HepG2 (cell line): ENCODE measurements around the gene PPM1K. TPM values are rescaled to one million over a fixed set of nuclear protein-coding genes. Genes with fewer than 3 reads are reported as not detected.

Experiments used
- ARNT2 ChIP-seq: sonication (generic); formaldehyde crosslinking; IDR thresholded peaks from 2 replicates; pipeline ENCODE4 v1.8.0; 2022; ENCODE audit warnings: mild to moderate bottlenecking, low read depth, missing genetic modification reagents, moderate library complexity
- CCDC6 ChIP-seq: sonication (generic); formaldehyde crosslinking; IDR thresholded peaks from 2 replicates; pipeline ENCODE4 v1.8.1; 2022; ENCODE audit warnings: mild to moderate bottlenecking, missing genetic modification reagents, moderate library complexity
- GATAD1 ChIP-seq: IDR thresholded peaks from 2 replicates; pipeline ENCODE4 v1.6.1; 2016; ENCODE audit warnings: missing genetic modification reagents, missing compliant biosample characterization
- HOMEZ ChIP-seq: IDR thresholded peaks from 2 replicates; pipeline ENCODE4 v1.6.1; 2016; ENCODE audit warnings: low read depth
- JUN ChIP-seq: sonication (generic); formaldehyde crosslinking; IDR thresholded peaks from 2 replicates; pipeline ENCODE4 v1.4.0; 2020; ENCODE audit warnings: mild to moderate bottlenecking, missing genetic modification reagents
- KLF15 ChIP-seq: sonication (generic); formaldehyde crosslinking; IDR thresholded peaks from 2 replicates; pipeline ENCODE4 v1.8.1; 2023; ENCODE audit warnings: borderline replicate concordance, mild to moderate bottlenecking, inconsistent platforms, missing genetic modification reagents, mixed read lengths
- MIER3 ChIP-seq: IDR thresholded peaks from 2 replicates; pipeline ENCODE4 v1.6.1; 2016; ENCODE audit warnings: missing compliant biosample characterization, borderline replicate concordance
- MNT ChIP-seq: fragments of 450-650 bp; IDR thresholded peaks from 2 replicates; pipeline ENCODE4 v1.6.1; 2016
- MTA1 ChIP-seq: sonication (generic); formaldehyde crosslinking; IDR thresholded peaks from 2 replicates; pipeline ENCODE4 v1.4.0; 2020; ENCODE audit warnings: missing genetic modification reagents, mild to moderate bottlenecking, borderline replicate concordance
- SP4 ChIP-seq: sonication (generic); formaldehyde crosslinking; IDR thresholded peaks from 2 replicates; pipeline ENCODE4 v1.8.1; 2023; ENCODE audit warnings: mild to moderate bottlenecking, missing genetic modification reagents
- ZBTB1 ChIP-seq: sonication (generic); formaldehyde crosslinking; IDR thresholded peaks from 2 replicates; pipeline ENCODE4 v1.4.0; 2020; ENCODE audit warnings: missing genetic modification reagents, borderline replicate concordance
- ZBTB39 ChIP-seq: sonication (generic); formaldehyde crosslinking; IDR thresholded peaks from 2 replicates; pipeline ENCODE4 v1.5.0; 2020; ENCODE audit warnings: missing genetic modification reagents
- ZC3H13 ChIP-seq: sonication (generic); formaldehyde crosslinking; IDR thresholded peaks from 2 replicates; pipeline ENCODE4 v1.8.1; 2023; ENCODE audit warnings: mild to moderate bottlenecking, missing genetic modification reagents, moderate library complexity
- ZNF136 ChIP-seq: sonication (generic); formaldehyde crosslinking; IDR thresholded peaks from 2 replicates; pipeline ENCODE4 v1.8.1; 2022; ENCODE audit warnings: low read depth, mild to moderate bottlenecking, moderate library complexity, missing genetic modification reagents
- ZNF329 ChIP-seq: sonication (generic); formaldehyde crosslinking; IDR thresholded peaks from 2 replicates; pipeline ENCODE4 v1.9.0; 2021; ENCODE audit warnings: low read depth, mild to moderate bottlenecking, missing genetic modification reagents
- ZNF331 ChIP-seq: sonication (generic); formaldehyde crosslinking; IDR thresholded peaks from 2 replicates; pipeline ENCODE4 v1.4.0; 2020; ENCODE audit warnings: missing genetic modification reagents
- ZNF530 ChIP-seq: sonication (generic); formaldehyde crosslinking; IDR thresholded peaks from 2 replicates; pipeline ENCODE4 v1.5.0; 2020; ENCODE audit warnings: low read depth, mild to moderate bottlenecking, missing genetic modification reagents
- polyA plus RNA-seq, 8 experiments: library from polyadenylated mRNA; depleted of rRNA in 3 of 8; stranded (reverse) in 7 of 8; unstranded in 1 of 8; fragments of >200 nt; fragmentation: Illumina TruSeq in 4 of 8; extraction: Trizol in 4 of 8; gene quantifications; 2 replicates each; pipeline versions ENCODE4 v1.2.1 to v1.2.3, GENCODE V29; 2011 to 2016; ENCODE audit warnings: low read depth in 4 of 8, missing spikeins in 1 of 8, mixed read lengths in 1 of 8; ENCODE audit not compliant: insufficient read depth in 1 of 8
- total RNA-seq, 5 experiments: library from RNA; depleted of rRNA; stranded (reverse); fragments of >200 nt; fragmentation: Illumina TruSeq; extraction: Trizol; gene quantifications; 2 replicates each; pipeline ENCODE4 v1.2.3, GENCODE V29; 2016; ENCODE audit warnings: low read depth in 1 of 5
- TF ChIP-seq, protein P1 (sequence below): sonication (generic); formaldehyde crosslinking; IDR thresholded peaks from 2 replicates; pipeline ENCODE4 v1.4.0; 2020; ENCODE audit warnings: mild to moderate bottlenecking, missing genetic modification reagents, borderline replicate concordance

Gene PPM1K
- total and polyA plus RNA-seq, 2 of the 13 experiments (the other 11 are each of a cell fraction or from before 2014, with no cell fraction given) = 11.9 to 17.8 TPM

DNA sequence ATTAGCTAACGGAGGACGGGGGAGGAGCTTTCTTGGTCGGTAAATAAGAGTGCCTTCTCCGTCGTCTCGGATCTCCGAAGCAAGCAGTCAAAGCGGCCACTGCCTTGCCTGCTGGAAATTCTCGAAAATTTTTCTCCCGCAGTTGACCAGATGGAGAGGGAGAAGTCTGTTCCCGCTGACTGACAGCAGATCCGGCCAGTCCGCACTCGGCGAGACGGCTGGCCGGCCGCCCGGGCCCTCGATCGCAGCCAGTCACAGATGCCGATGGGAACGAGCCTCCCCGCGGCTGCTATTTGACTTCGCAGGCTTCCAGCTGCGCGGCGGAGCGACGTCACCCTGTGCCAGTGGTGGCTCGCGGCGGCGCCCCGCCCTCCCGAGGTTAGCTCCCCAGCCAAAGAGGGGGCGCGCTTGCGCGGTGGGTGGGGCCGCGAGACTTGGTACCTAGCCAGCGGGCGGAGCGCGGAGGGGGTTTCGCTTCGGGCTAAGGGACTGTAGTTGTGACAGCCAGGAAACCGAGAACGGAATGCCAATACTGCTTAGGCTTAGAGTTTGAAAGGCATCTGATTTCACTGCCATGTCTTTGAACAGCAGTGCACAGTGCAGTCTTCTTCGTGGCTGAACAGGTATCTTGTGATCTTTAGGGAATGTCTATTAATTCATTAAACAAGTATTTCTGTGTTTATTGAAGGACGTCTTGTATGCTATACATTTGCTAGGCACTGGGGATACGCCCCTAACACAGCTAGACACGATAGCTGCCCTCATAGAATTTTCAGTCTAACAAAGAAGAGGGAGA lies at the start of gene PPM1K (continued):
- peak; percentile 3; the same call in 1 of the 2 replicates for TF ChIP-seq MNT
- TF ChIP-seq ZNF329 = 0 out of 2 replicates have a peak, but pooled peaks have one; percentile 19
- no peak for TF ChIP-seq ZBTB39 (CRISPR knock-in tag)
- 0 out of 2 replicates have a peak, but pooled peaks have one; percentile 41 for TF ChIP-seq ZNF136 (CRISPR knock-in tag)
- TF ChIP-seq MTA1 (CRISPR knock-in tag) = no peak
- 0 out of 2 replicates have a peak, but pooled peaks have one; percentile 11 for TF ChIP-seq ZNF331 (CRISPR knock-in tag)
- TF ChIP-seq ZNF530 (CRISPR knock-in tag) = no peak
- 0 out of 2 replicates have a peak, but pooled peaks have one; percentile 58 for TF ChIP-seq JUN (CRISPR knock-in tag)
- TF ChIP-seq CCDC6 (CRISPR knock-in tag) = peak; percentile 76; the same call in 1 of the 2 replicates
- TF ChIP-seq, protein P1, sequence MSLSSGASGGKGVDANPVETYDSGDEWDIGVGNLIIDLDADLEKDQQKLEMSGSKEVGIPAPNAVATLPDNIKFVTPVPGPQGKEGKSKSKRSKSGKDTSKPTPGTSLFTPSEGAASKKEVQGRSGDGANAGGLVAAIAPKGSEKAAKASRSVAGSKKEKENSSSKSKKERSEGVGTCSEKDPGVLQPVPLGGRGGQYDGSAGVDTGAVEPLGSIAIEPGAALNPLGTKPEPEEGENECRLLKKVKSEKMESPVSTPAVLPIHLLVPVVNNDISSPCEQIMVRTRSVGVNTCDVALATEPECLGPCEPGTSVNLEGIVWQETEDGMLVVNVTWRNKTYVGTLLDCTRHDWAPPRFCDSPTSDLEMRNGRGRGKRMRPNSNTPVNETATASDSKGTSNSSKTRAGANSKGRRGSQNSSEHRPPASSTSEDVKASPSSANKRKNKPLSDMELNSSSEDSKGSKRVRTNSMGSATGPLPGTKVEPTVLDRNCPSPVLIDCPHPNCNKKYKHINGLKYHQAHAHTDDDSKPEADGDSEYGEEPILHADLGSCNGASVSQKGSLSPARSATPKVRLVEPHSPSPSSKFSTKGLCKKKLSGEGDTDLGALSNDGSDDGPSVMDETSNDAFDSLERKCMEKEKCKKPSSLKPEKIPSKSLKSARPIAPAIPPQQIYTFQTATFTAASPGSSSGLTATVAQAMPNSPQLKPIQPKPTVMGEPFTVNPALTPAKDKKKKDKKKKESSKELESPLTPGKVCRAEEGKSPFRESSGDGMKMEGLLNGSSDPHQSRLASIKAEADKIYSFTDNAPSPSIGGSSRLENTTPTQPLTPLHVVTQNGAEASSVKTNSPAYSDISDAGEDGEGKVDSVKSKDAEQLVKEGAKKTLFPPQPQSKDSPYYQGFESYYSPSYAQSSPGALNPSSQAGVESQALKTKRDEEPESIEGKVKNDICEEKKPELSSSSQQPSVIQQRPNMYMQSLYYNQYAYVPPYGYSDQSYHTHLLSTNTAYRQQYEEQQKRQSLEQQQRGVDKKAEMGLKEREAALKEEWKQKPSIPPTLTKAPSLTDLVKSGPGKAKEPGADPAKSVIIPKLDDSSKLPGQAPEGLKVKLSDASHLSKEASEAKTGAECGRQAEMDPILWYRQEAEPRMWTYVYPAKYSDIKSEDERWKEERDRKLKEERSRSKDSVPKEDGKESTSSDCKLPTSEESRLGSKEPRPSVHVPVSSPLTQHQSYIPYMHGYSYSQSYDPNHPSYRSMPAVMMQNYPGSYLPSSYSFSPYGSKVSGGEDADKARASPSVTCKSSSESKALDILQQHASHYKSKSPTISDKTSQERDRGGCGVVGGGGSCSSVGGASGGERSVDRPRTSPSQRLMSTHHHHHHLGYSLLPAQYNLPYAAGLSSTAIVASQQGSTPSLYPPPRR = 0 out of 2 replicates have a peak, but pooled peaks have one; percentile 15
- TF ChIP-seq GATAD1 (CRISPR knock-in tag) = no peak
- TF ChIP-seq ZC3H13 (CRISPR knock-in tag) = peak; percentile 51; the same call in 1 of the 2 replicates
- peak; percentile 70; the same call in 1 of the 2 replicates for TF ChIP-seq KLF15 (CRISPR knock-in tag)
- TF ChIP-seq ZBTB1 (CRISPR knock-in tag) = no peak
- TF ChIP-seq MIER3 (CRISPR knock-in tag) = peak; percentile 14; the same call in 1 of the 2 replicates
- TF ChIP-seq ARNT2 (CRISPR knock-in tag) = peak; percentile 51; the same call in 1 of the 2 replicates
- peak; percentile 87; the same call in 1 of the 2 replicates for TF ChIP-seq HOMEZ (CRISPR knock-in tag)
- peak; percentile 93 for TF ChIP-seq SP4 (CRISPR knock-in tag)
